HK-2 (cell line): ENCODE measurements around the gene ANKRD13B.

Experiments
- DNase-seq: peaks from one replicate; pipeline ENCODE4 v3.0.0-alpha.2; 2018; ENCODE audit not compliant: unreplicated experiment

ANKRD13B gene

DNA sequence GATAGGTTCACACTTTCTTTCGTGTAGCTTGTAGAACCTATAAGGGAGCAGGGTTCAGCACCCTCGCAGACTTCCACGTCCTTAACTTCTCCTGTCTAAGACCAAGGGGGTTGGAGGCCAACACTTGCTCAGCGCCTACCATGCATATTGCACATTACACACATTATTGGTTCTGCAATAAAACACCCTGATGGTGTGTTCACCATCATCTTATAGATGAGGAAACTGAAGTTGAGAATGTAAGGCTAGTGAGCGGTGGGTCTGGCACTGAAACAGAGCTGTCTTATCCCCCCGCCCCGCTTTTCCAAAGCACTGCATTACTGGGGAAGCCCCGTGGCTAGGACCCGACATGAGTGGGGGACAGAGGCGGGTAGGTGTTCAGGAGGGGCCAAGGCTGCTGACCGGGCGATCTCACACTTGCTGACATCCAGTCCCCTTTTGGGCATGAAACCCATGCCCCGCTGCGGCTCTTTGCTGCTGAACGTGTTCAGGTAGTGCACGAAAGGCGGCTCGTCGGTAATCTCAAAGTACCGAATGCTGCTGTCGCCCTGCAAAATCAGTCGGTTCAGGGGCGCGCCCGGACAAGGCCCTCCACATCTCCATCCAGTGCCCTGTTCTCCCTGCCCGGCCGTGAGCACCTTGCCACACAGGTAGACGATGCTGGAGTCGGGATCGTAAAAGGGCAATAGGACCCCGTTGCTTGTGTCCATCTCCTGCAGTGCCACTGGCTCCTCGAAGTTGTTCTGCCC lies 23.5 kb downstream of the ANKRD13B start:
- no peak for DNase-seq

DNA sequence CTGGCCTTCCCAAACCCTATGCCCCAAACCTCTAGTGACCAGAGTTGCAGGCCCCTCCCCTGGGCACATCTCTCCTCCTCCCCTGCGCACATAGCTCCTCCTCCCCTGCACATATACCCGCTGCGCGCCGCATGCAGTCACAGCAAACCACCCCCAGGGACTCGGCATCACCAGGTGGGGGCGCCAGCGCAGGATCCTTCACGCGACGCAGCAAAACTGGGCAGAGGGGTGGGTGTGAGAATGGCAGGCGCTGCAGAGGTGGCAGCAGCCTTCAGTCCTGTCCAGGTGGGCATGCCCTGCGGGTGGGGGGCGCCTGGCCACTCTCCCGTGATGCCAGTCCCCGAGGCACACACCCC lies 24.2 kb downstream of the ANKRD13B start:
- peak; percentile 85 for DNase-seq

GRCh38 chr17:29617481-29618271 lies 24.7 kb downstream of the ANKRD13B start:
- DNase-seq = peak; percentile 82

GRCh38 chr17:29618272-29619065 lies 25.5 kb downstream of the ANKRD13B start:
- DNase-seq = no peak

GRCh38 chr17:29619251-29619650 lies 26.3 kb downstream of the ANKRD13B start:
- no peak for DNase-seq

DNA sequence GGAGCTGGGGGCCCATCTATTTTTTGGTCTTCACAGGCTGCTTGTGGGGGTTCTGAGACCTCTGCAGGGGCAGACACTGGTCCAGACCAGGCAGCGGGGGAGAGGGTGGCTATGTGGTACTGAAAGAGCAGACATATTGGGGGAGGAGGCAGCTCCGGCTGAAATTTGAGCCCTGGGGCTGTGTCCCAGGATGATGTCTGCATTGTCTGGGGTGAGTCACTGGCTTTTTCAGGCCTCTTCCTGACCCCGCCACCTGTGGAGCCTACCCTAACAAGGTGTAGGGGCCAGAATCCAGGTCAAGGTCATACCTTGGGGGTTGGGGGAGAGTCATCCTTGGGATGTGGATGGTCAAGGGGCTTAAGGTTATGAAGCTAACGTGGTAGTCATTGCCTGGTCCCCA lies 27.3 kb downstream of the ANKRD13B start:
- peak; percentile 45 for DNase-seq

- no peak for DNase-seq
Observed at GRCh38 chr17:29620779-29621500, 28.0 kb downstream of the ANKRD13B start.

DNA sequence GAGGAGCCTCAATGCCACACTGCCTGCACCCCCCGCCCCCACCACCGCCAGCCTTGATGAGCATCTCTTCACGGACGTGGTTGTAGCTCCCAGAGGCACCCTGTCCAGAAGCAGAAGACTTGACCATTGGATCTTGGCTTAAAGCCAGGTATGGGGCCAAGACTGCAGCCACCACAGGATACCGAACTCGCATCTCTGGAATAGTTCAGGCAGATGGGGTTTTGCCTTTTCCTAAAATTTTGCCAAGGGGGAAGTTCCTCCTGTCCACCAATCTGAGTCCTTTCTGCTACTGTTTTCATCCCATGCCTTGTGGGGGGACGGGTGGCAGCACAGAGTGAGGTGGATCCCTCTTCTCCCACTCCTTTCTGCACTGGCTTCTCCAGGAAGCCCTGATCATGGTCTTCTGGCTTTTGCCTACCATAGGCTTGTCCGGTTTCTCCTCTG lies 28.8 kb downstream of the ANKRD13B start:
- DNase-seq = no peak

DNA sequence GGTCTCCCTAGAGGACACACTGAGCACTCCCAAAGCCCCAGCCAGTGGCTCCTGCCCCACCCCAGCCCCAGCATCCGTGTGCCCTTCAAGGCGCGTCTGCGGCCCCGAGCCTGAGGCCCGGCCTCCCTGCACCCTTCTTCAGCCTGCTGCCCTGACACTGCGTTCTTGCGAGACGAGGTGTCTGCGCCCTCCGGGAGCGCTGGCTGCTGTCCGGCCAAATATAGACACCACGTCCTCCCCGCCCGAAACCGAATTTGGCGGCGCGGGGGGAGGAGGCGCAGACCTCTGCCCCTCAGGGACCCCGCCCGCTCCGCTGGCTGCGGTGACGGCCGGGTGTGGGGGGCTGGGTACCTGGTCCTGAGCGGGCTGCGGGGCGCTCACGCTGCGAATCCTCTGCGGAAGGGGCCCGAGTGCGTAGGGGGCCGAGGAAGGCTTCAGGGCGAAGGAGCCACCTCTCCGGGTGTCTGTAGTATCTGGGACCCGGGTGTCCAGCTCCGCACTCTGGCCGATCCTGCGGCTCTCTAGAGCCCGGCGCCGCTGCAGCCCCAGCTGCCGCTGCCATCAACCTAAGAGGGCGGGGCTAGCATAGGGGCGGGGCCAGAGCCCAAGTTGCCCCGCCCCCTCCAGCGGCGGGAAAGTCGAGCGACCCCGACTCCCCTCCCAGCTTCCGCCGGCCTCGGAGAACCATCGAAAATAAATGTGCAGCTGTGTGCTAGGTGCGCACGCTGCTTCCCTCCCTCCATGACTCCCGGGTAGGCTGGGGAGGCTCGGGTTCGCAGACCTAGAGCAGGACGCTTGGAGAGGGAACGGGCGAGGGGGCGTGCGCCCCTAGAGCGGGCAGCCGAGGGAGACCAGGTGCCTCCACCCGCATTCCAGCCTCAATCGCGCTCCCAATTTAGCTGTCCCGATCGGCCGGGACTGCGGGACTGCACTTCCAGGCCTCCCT lies 29.7 kb downstream of the ANKRD13B start, which contains the start of gene CORO6:
Gene CORO6 (minus strand): TSS at position 576 of the 946 bp plus-strand sequence. CDS start 1,491 bp downstream, outside the sequence.
- DNase-seq = peak; percentile 50

GRCh38 chr17:29623283-29623647 lies 30.3 kb downstream of the ANKRD13B start:
- DNase-seq = no peak

GRCh38 chr17:29624586-29624985 lies 31.7 kb downstream of the ANKRD13B start:
- DNase-seq = no peak

DNA sequence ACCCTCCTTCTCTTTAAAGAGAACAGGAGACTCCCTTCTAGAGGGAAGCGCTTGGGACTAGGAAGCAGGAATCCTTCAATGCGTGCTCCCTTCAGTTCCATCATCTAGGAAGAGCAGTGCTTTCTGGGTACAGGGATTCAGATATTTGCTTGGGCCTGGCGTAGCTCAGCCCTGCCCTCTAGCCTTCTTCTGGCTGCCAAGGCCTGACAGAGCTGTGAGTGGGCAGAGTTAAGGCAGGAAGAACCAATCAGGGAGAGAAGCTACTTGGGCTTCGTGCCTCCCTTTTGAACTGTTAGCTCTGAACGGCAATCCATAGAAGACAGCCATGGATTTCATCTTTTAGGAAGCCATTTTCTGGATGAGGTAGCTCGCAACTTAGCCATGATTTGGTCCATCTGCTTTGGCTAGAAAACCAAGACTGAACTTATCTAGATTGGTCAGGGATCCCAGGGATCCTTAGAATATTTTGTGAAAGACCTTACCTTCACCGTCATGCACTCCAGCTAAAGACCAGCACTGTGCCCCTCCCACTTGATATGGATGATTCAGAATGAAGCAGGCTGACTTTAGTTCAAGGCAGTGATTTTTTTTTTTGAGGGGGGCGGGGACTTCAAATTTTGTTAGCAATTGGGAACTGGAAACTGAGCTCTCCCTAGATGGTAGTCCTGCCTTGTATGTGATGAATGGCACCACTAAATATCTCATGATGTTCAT lies 32.3 kb downstream of the ANKRD13B start:
- no peak for DNase-seq

DNA sequence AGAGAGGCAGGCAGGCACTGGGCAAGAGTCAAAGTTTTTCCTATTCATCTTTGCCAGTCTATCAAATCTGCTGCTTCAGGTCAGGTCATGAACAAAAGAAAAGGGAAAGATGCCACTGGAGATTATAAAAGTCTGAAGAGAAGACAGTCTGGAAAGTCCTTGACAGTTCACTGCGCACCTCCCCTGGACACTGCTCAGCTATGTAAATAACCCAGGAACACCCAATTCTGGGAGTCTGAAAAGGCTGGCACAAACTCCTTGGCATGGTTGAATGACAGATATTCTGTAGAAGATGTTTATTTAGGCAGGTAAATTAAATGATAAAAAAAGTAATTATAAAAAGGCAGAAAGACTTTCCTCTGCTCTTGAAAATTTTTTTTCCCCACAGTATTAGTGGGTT lies 35.0 kb downstream of the ANKRD13B start:
- no peak for DNase-seq

DNA sequence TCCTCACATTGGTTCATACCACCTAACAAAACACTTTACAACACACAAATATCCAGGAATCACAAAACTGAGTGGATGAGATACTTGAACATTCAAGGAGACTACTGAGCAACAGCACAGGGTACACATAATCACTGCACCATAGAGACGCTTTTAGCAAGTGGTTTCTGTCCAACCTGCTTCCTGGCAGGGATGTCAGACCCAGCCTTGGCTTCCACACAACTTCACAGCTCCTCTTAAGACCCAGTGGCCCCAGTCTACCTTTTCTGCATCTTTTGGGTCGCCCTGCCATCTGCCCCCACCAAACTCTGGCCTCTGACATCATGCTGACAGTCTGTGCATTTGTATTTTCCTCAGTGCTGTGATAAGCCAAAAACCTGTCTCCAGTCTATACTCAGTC lies 35.7 kb downstream of the ANKRD13B start:
- no peak for DNase-seq

GRCh38 chr17:29629839-29630238 lies 36.9 kb downstream of the ANKRD13B start:
- DNase-seq = no peak

DNA sequence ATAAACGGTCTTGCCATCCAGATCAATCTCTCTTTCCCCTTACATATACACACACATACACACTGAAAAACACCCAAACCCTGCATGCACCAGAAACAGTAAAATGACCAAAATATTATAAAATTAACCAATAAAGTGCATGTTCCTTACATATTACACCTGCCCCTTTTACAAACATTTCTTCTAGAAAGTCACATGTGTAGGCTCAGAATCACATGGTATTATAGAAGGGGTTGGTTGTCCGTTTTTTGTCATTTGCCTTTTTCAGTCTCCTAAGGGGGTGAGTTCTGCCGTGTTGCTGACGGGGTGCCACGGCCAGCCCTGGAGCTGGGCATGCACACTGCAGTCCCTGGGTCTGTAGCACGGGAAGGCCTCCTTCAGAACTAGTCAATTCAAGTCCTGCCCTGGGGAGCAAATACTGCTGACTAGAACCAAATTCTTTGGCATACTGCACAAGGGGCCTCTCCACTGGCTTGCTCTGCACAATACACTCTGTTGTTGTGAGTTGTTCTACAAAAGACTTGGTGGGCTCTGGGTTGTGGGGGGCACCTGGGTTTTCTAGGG lies 37.8 kb downstream of the ANKRD13B start:
- no peak for DNase-seq

GRCh38 chr17:29633886-29634285 lies 41.0 kb downstream of the ANKRD13B start:
- DNase-seq = no peak

- no peak for DNase-seq
Observed at GRCh38 chr17:29640413-29640812, 47.5 kb downstream of the ANKRD13B start.

DNA sequence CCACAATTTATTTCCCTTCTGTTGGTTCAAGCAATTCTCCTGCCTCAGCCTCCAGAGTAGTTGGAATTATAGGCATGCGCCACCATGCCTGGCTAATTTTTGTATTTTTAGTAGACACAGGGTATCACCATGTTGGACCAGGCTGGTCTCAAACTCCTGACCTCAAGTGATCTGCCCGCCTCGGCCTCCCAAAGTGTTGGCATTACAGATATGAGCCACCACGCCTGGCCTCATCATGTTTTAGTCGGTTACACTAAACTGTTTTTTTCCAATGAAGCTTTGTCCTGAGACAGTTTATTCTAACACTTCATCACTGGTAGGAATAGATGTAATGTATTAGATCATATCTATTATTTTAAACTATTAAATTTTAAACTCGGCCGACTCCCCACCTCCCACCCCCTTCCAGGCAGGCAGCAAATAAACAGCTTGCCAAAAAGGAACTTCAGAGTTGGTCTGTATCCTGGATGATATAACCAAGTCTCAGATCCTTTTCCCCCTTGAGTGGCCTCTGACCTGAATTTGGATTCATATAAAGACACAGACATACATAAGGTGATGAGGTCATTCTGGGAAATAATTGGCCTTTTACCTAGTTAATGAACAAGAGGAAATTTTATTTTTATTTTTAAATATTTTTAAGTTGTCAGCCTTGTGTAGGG lies 48.2 kb downstream of the ANKRD13B start:
- no peak for DNase-seq
